NCI-H510A (cell line): ENCODE measurements around the gene SLC43A1.

Experiments
- DNase-seq: peaks from one replicate; lab custom pipeline; 2025; lab: John Stamatoyannopoulos, UW

SLC43A1 gene

GRCh38 chr11:57497303-57498247, 17.9 kb downstream of the SLC43A1 start:
- no peak for DNase-seq

GRCh38 chr11:57496109-57496820, 19.2 kb downstream of the SLC43A1 start:
- DNase-seq, result no peak

- peak; percentile 11 for DNase-seq
These were observed 21.7 kb downstream of the SLC43A1 start for GRCh38 chr11:57493507-57494503.

GRCh38 chr11:57491371-57492061, 24.0 kb downstream of the SLC43A1 start:
- no peak for DNase-seq

GRCh38 chr11:57490456-57491248, 24.9 kb downstream of the SLC43A1 start:
- no peak for DNase-seq

GRCh38 chr11:57487920-57488659, 27.4 kb downstream of the SLC43A1 start:
- no peak for DNase-seq

GRCh38 chr11:57487021-57487778, 28.3 kb downstream of the SLC43A1 start:
- DNase-seq, result no peak

- no peak for DNase-seq
These were observed 30.1 kb downstream of the SLC43A1 start for GRCh38 chr11:57485217-57485990.

- no peak for DNase-seq
These were observed 31.3 kb downstream of the SLC43A1 start for GRCh38 chr11:57484141-57484710.

GRCh38 chr11:57483562-57483918, 32.0 kb downstream of the SLC43A1 start:
- DNase-seq, result no peak

- peak; percentile 13 for DNase-seq
These were observed 32.5 kb downstream of the SLC43A1 start for GRCh38 chr11:57482782-57483561.

GRCh38 chr11:57481915-57482781, 33.4 kb downstream of the SLC43A1 start:
- no peak for DNase-seq

- DNase-seq, result no peak
These were observed 34.2 kb downstream of the SLC43A1 start for GRCh38 chr11:57481315-57481714.

GRCh38 chr11:57480409-57481137, 34.9 kb downstream of the SLC43A1 start:
- peak; percentile 46 for DNase-seq

- no peak for DNase-seq
These were observed 35.6 kb downstream of the SLC43A1 start for GRCh38 chr11:57479911-57480310.
